OCI-LY1 (cell line): ENCODE measurements around the gene IFNK.

Experiments
- CTCF ChIP-seq: fragments of 200-600 bp; sonication (generic), shearing (Covaris generic); IDR thresholded peaks from 2 replicates; pipeline ENCODE4 v1.5.1; 2017; ENCODE audit warnings: mild to moderate bottlenecking, antibody characterized with exemption, low read length, moderate library complexity, mixed read lengths
- EZH2 ChIP-seq: fragments of 200-600 bp; sonication (generic), shearing (Covaris generic); IDR thresholded peaks from 2 replicates; pipeline ENCODE4 v1.8.0; 2017; ENCODE audit warnings: borderline replicate concordance, mixed run types, mild to moderate bottlenecking, antibody characterized with exemption, low read length, moderate library complexity, mixed read lengths

GRCh38 chr9:27556470-27556869 lies 32.4 kb downstream of the IFNK start:
- TF ChIP-seq CTCF = no peak
- TF ChIP-seq EZH2 = no peak
